AG04449 (cell line): Measurements from ENCODE around the gene CFHR5.
"Not testable (repeated sequence)": the region's sequence is repeated elsewhere in the genome, so short reads cannot be mapped to it uniquely, and the experiment has no call there.

ENCODE experiments used
- CTCF ChIA-PET: fragments of 350-600 bp; formaldehyde crosslinking; extraction: SDS; loops from one replicate; lab custom pipeline; 2021; ENCODE audit warnings: antibody characterized with exemption; lab: Yijun Ruan, JAX
- POLR2A ChIA-PET: fragments of 400-600, 350-600 bp; formaldehyde crosslinking; extraction: SDS; loops from one replicate; lab custom pipeline; 2020; ENCODE audit warnings: antibody characterized with exemption, inconsistent platforms; lab: Yijun Ruan, JAX
- DNase-seq: peaks from one replicate; pipeline ENCODE4 v3.0.0-alpha.2; 2010; ENCODE audit warnings: low read depth, low spot score
- H3K4me3 ChIP-seq: 2 replicates; pipeline ENCODE4 v1.5.1; 2011; ENCODE audit warnings: low read depth, mild to moderate bottlenecking, control low read depth, low read length
- CTCF ChIP-seq: IDR thresholded peaks from one replicate; pipeline ENCODE4 v1.5.1; 2011; ENCODE audit warnings: mild to moderate bottlenecking, moderate library complexity, low read length, control low read depth, inconsistent platforms; ENCODE audit not compliant: insufficient read depth; ENCODE audit errors: missing control alignments

CFHR5 gene

GRCh38 chr1:196960854-196961253 is 16.5 kb upstream of the CFHR5 start:
- ChIA-PET CTCF (no interaction called here), POLR2A (no interaction called here)
- H3K4me3 ChIP-seq = no peak overlapping the region
- no peak for TF ChIP-seq CTCF
- DNase-seq = no peak

GRCh38 chr1:196970182-196970581 is 7.2 kb upstream of the CFHR5 start:
- no peak for DNase-seq
- no peak overlapping the region for H3K4me3 ChIP-seq
- CTCF ChIA-PET = no interaction called here
- POLR2A ChIA-PET = no interaction called here
- TF ChIP-seq CTCF = no peak

GRCh38 chr1:196976278-196976677 is 1.1 kb upstream of the CFHR5 start:
- ChIA-PET POLR2A (no interaction called here), CTCF (no interaction called here)
- DNase-seq = no peak
- TF ChIP-seq CTCF = no peak
- H3K4me3 ChIP-seq = no peak overlapping the region

- TF ChIP-seq CTCF = no peak
- DNase-seq = no peak
- ChIA-PET POLR2A (no interaction called here), CTCF (no interaction called here)
- no peak overlapping the region for H3K4me3 ChIP-seq
These were observed 3.5 kb downstream of the CFHR5 start for GRCh38 chr1:196980859-196981258.

GRCh38 chr1:196982247-196982646 is 4.9 kb downstream of the CFHR5 start:
- POLR2A ChIA-PET, CTCF ChIA-PET, H3K4me3 ChIP-seq, DNase-seq: not testable (repeated sequence)

GRCh38 chr1:196991919-196992651 is 14.7 kb downstream of the CFHR5 start:
- not testable (repeated sequence) for DNase-seq

GRCh38 chr1:196993916-196994315 is 16.6 kb downstream of the CFHR5 start:
- ChIA-PET CTCF (interaction anchor here (0.8 to 1.0 kb wide), 2 partner anchors 8 to 28 kb away, joined by 3 to 4 read pairs; no protein-coding TSS in a partner anchor), POLR2A (no interaction called here)
- TF ChIP-seq CTCF = no peak
- H3K4me3 ChIP-seq = no peak overlapping the region
- no peak for DNase-seq

More at GRCh38 chr1:196991919-196992651, 14.7 kb downstream of the CFHR5 start:
- POLR2A ChIA-PET, H3K4me3 ChIP-seq, CTCF ChIA-PET: not testable (repeated sequence)
